ENCODE results near the gene GLRA1.
"Not testable (repeated sequence)": the region's sequence is repeated elsewhere in the genome, so short reads cannot be mapped to it uniquely, and the experiment has no call there.

Gene GLRA1

DNA sequence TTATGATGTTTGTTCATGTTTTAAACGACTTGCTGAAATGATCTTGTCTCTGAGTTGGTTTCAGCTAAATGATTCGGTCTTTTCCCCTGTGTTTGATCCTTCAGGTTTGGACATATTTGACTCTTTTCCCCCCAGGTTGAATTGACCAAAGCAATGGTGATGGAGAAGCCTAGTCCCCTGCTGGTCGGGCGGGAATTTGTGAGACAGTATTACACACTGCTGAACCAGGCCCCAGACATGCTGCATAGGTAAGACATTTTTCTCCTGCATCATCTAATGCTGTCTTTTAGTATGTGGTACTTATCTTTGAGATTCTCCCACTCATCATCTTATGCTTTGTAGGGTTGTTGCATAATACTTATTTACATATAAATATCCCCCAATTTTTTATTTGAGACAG lies 138.2 kb downstream of the GLRA1 start:
- Histone ChIP-seq H3K18ac (ENCODE audit: low read length) (no peak overlapping the region), H3K79me2 (ENCODE audit: control insufficient read depth, insufficient read depth, low read length, poor library complexity) (peaks cover 5% of the 10 kb centered on the region), H3K4me3 (ENCODE audit: low read depth, low read length) (no peak overlapping the region), H2AFZ (ENCODE audit: insufficient read depth, low read length, poor library complexity) (no peak overlapping the region), H3K27me3 (ENCODE audit: insufficient read depth, low read length) (no peaks in the 10 kb centered on the region), H3K9ac (ENCODE audit: low read length) (no peak overlapping the region), H4K91ac (ENCODE audit: low read depth, low read length) (no peak overlapping the region), H4K12ac (ENCODE audit: low read depth, low read length) (no peak overlapping the region), H3K4ac (ENCODE audit: low read depth, low read length) (peak overlapping the region; percentile 58), H4K8ac (ENCODE audit: low read depth, low read length) (no peak overlapping the region), H3K23ac (ENCODE audit: low read length) (no peak overlapping the region), H2BK5ac (ENCODE audit: low read depth, low read length, poor library complexity) (no peak overlapping the region), H3K14ac (ENCODE audit: low read length) (no peak overlapping the region), H3K4me2 (ENCODE audit: low read length) (no peak overlapping the region), H3K27ac (ENCODE audit: low read depth, low read length) (no peak overlapping the region), H3K36me3 (ENCODE audit: control insufficient read depth in 1 of 2, insufficient read depth in 2 of 2, low read length in 2 of 2) (peaks cover 16 to 23% of the 10 kb centered on the region in 2 experiments), H2BK120ac (ENCODE audit: insufficient read depth, low read length, poor library complexity) (no peak overlapping the region), H3K79me1 (ENCODE audit: low read length) (no peaks in the 10 kb centered on the region), H2BK12ac (ENCODE audit: low read length) (no peak overlapping the region), H3K9me3 (ENCODE audit: insufficient read depth, low read depth, low read length) (no peaks in the 10 kb centered on the region), H2AK5ac (ENCODE audit: low read length) (no peak overlapping the region), H3K4me1 (ENCODE audit: control insufficient read depth in 1 of 2, insufficient read depth in 2 of 2, low read length in 2 of 2) (no peaks in the 10 kb centered on the region)
- peak in 1 of 2 donors; percentile 3 for DNase-seq
- no CpG with 5 or more reads among the region's 4 CpGs for WGBS (ENCODE audit: extremely low coverage, insufficient coverage, insufficient read length)

DNA sequence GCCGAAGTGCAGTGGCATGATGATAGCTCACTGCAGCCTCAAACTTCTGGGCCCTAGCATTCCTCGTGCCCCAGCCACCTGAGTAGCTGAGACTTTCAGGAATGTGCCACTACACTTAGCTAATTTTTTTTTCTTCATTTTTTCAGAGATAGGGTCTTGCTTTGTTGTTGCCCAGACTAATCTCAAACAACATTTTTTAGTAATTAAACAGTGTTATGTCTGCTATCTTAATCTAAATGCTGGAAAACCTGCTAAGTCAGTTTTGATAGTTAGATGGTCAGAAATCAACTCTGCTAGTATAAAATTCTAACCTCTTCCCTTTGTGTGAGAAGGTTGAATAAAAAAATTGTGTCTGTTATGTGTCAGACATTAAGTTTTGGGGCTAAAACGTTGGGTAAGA lies 140.5 kb downstream of the GLRA1 start:
- Histone ChIP-seq H2BK12ac (ENCODE audit: low read length) (no peak overlapping the region), H4K91ac (ENCODE audit: low read depth, low read length) (no peak overlapping the region), H3K9me3 (ENCODE audit: insufficient read depth, low read depth, low read length) (no peaks in the 10 kb centered on the region), H3K23ac (ENCODE audit: low read length) (no peak overlapping the region), H4K8ac (ENCODE audit: low read depth, low read length) (no peak overlapping the region), H3K4ac (ENCODE audit: low read depth, low read length) (no peak overlapping the region), H2BK5ac (ENCODE audit: low read depth, low read length, poor library complexity) (no peak overlapping the region), H3K4me2 (ENCODE audit: low read length) (no peak overlapping the region), H3K4me1 (ENCODE audit: control insufficient read depth in 1 of 2, insufficient read depth in 2 of 2, low read length in 2 of 2) (no peaks in the 10 kb centered on the region), H3K9ac (ENCODE audit: low read length) (no peak overlapping the region), H3K79me2 (ENCODE audit: control insufficient read depth, insufficient read depth, low read length, poor library complexity) (peaks cover 9% of the 10 kb centered on the region), H3K4me3 (ENCODE audit: low read depth, low read length) (no peak overlapping the region), H3K36me3 (ENCODE audit: control insufficient read depth in 1 of 2, insufficient read depth in 2 of 2, low read length in 2 of 2) (peaks cover 10 to 14% of the 10 kb centered on the region in 2 experiments), H3K27me3 (ENCODE audit: insufficient read depth, low read length) (no peaks in the 10 kb centered on the region), H3K18ac (ENCODE audit: low read length) (no peak overlapping the region), H3K27ac (ENCODE audit: low read depth, low read length) (no peak overlapping the region), H2AFZ (ENCODE audit: insufficient read depth, low read length, poor library complexity) (no peak overlapping the region), H3K79me1 (ENCODE audit: low read length) (no peaks in the 10 kb centered on the region), H2AK5ac (ENCODE audit: low read length) (no peak overlapping the region), H4K12ac (ENCODE audit: low read depth, low read length) (no peak overlapping the region), H2BK120ac (ENCODE audit: insufficient read depth, low read length, poor library complexity) (no peak overlapping the region), H3K14ac (ENCODE audit: low read length) (no peak overlapping the region)
- no CpG with 5 or more reads among the region's 3 CpGs for WGBS (ENCODE audit: extremely low coverage, insufficient coverage, insufficient read length)
- peak; percentile 35 to 90 for DNase-seq

DNA sequence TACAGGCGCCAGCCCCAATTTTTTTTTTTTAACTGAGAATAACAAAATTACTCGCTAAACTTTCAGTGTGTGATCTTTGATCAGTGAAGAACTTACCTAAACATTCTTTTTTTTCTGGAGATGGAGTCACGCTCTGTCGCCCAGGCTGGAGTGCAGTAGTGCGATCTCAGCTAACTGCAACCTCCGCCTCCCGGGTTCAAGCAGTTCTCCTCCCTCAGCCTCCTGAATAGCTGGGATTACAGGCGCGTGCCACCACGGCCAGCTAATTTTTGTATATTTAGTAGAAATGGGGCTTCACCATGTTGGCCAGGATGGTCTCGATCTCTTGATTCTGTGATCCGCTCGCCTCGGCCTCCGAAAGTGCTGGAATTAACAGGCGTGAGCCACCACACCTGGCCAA lies 141.0 kb downstream of the GLRA1 start:
- not testable (repeated sequence) for H3K23ac ChIP-seq (ENCODE audit: low read length); H2BK5ac ChIP-seq (ENCODE audit: low read depth, low read length, poor library complexity); H3K9ac ChIP-seq (ENCODE audit: low read length); H2AFZ ChIP-seq (ENCODE audit: insufficient read depth, low read length, poor library complexity); H4K91ac ChIP-seq (ENCODE audit: low read depth, low read length); H4K8ac ChIP-seq (ENCODE audit: low read depth, low read length); DNase-seq; H3K4me2 ChIP-seq (ENCODE audit: low read length); H2AK5ac ChIP-seq (ENCODE audit: low read length); H3K79me1 ChIP-seq (ENCODE audit: low read length); H3K9me3 ChIP-seq (ENCODE audit: insufficient read depth, low read depth, low read length); H3K4ac ChIP-seq (ENCODE audit: low read depth, low read length); H2BK12ac ChIP-seq (ENCODE audit: low read length); H4K12ac ChIP-seq (ENCODE audit: low read depth, low read length); H3K27me3 ChIP-seq (ENCODE audit: insufficient read depth, low read length); H3K4me3 ChIP-seq (ENCODE audit: low read depth, low read length); H3K14ac ChIP-seq (ENCODE audit: low read length); H3K18ac ChIP-seq (ENCODE audit: low read length); H2BK120ac ChIP-seq (ENCODE audit: insufficient read depth, low read length, poor library complexity); H3K27ac ChIP-seq (ENCODE audit: low read depth, low read length); H3K4me1 ChIP-seq (ENCODE audit: control insufficient read depth in 1 of 2, insufficient read depth in 2 of 2, low read length in 2 of 2)
- H3K36me3 ChIP-seq (ENCODE audit: control insufficient read depth in 1 of 2, insufficient read depth in 2 of 2, low read length in 2 of 2), result peaks cover 6 to 12% of the 10 kb centered on the region in 2 experiments
- no CpG with 5 or more reads among the region's 16 CpGs for WGBS (ENCODE audit: extremely low coverage, insufficient coverage, insufficient read length)
- H3K79me2 ChIP-seq (ENCODE audit: control insufficient read depth, insufficient read depth, low read length, poor library complexity), result peaks cover 12% of the 10 kb centered on the region

DNA sequence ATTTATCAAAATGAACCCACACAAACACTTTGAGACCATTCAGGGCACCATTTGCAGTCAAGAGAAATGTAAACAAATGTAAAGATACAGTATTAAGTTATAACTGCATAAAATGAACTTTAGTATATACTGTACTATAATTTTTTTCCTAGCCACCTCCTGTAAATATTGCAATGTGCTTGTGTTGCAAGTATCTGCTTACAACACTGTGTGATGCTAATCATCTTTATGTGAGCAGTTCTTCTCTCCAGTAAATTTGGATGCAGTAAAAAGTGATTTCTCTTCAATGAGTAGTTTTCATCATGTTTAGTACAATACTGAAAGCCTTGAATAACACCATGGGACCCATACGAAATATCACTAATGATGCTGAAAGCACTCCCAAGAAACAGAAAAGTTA lies 143.4 kb downstream of the GLRA1 start:
- no peak overlapping the region for H3K4me3 ChIP-seq (ENCODE audit: low read depth, low read length)
- no peak overlapping the region for H3K27ac ChIP-seq (ENCODE audit: low read depth, low read length)
- H4K8ac ChIP-seq (ENCODE audit: low read depth, low read length), result no peak overlapping the region
- no peak overlapping the region for H3K4ac ChIP-seq (ENCODE audit: low read depth, low read length)
- no peak for DNase-seq
- no peak overlapping the region for H2BK12ac ChIP-seq (ENCODE audit: low read length)
- H2BK5ac ChIP-seq (ENCODE audit: low read depth, low read length, poor library complexity), result no peak overlapping the region
- no peak overlapping the region for H2AK5ac ChIP-seq (ENCODE audit: low read length)
- no peak overlapping the region for H3K14ac ChIP-seq (ENCODE audit: low read length)
- H2BK120ac ChIP-seq (ENCODE audit: insufficient read depth, low read length, poor library complexity), result no peak overlapping the region
- no peak overlapping the region for H3K18ac ChIP-seq (ENCODE audit: low read length)
- no peak overlapping the region for H2AFZ ChIP-seq (ENCODE audit: insufficient read depth, low read length, poor library complexity)
- H3K9ac ChIP-seq (ENCODE audit: low read length), result no peak overlapping the region
- no peaks in the 10 kb centered on the region for H3K27me3 ChIP-seq (ENCODE audit: insufficient read depth, low read length)
- H3K79me2 ChIP-seq (ENCODE audit: control insufficient read depth, insufficient read depth, low read length, poor library complexity), result peaks cover 18% of the 10 kb centered on the region
- no peak overlapping the region for H4K12ac ChIP-seq (ENCODE audit: low read depth, low read length)
- no peaks in the 10 kb centered on the region for H3K4me1 ChIP-seq (ENCODE audit: control insufficient read depth in 1 of 2, insufficient read depth in 2 of 2, low read length in 2 of 2)
- H3K4me2 ChIP-seq (ENCODE audit: low read length), result no peak overlapping the region
- no peak overlapping the region for H4K91ac ChIP-seq (ENCODE audit: low read depth, low read length)
- no peak overlapping the region for H3K23ac ChIP-seq (ENCODE audit: low read length)
- WGBS (ENCODE audit: extremely low coverage, insufficient coverage, insufficient read length), result no CpG with 5 or more reads among the region's 1 CpG
- H3K79me1 ChIP-seq (ENCODE audit: low read length), result no peaks in the 10 kb centered on the region
- no peaks in the 10 kb centered on the region for H3K9me3 ChIP-seq (ENCODE audit: insufficient read depth, low read depth, low read length)
- H3K36me3 ChIP-seq (ENCODE audit: control insufficient read depth in 1 of 2, insufficient read depth in 2 of 2, low read length in 2 of 2), result peaks cover 4 to 8% of the 10 kb centered on the region in 2 experiments

Data from trophoblast cell (in vitro differentiated cells and primary cell).